Mesothelial cell of epicardium (in vitro differentiated cells): ENCODE data around the gene SMPD3. TPM values are rescaled to one million over a fixed set of nuclear protein-coding genes. Genes with fewer than 3 reads are reported as not detected.

Source experiments
- DNase-seq, 2 experiments: peaks; one replicate each; pipeline ENCODE4 v3.0.0; 2021; ENCODE audit warnings: low spot score in 2 of 2; ENCODE audit not compliant: unreplicated experiment in 2 of 2
- H3K27ac Mint-ChIP-seq: 2 replicates; pipeline ENCODE4 v1.8.0; 2021; ENCODE audit warnings: mixed read lengths
- H3K27me3 Mint-ChIP-seq: 2 replicates; pipeline ENCODE4 v1.8.0; 2021; ENCODE audit warnings: low read depth, mixed read lengths
- H3K36me3 Mint-ChIP-seq: 2 replicates; pipeline ENCODE4 v1.8.0; 2021; ENCODE audit warnings: mixed read lengths
- H3K4me1 Mint-ChIP-seq: 2 replicates; pipeline ENCODE4 v1.8.0; 2021; ENCODE audit warnings: mixed read lengths
- H3K4me3 Mint-ChIP-seq: 2 replicates; pipeline ENCODE4 v1.8.0; 2021; ENCODE audit warnings: mild to moderate bottlenecking, moderate library complexity, mixed read lengths
- H3K9me3 Mint-ChIP-seq: 2 replicates; pipeline ENCODE4 v1.8.0; 2021; ENCODE audit warnings: mixed read lengths
- total RNA-seq: library from RNA; stranded (reverse); gene quantifications from 3 replicates; pipeline ENCODE4 v1.2.1, GENCODE V29; 2021
- TF ChIP-seq, protein P1 (sequence below): fragments of 200-600 bp; sonication (generic); IDR thresholded peaks from one replicate; pipeline ENCODE4 v1.5.0; 2021; ENCODE audit warnings: antibody characterized with exemption; ENCODE audit not compliant: unreplicated experiment

Gene SMPD3
- total RNA-seq, 1 donor from 2014 or later = 0.20 TPM

- DNase-seq = no peak
- TF ChIP-seq, protein P1, sequence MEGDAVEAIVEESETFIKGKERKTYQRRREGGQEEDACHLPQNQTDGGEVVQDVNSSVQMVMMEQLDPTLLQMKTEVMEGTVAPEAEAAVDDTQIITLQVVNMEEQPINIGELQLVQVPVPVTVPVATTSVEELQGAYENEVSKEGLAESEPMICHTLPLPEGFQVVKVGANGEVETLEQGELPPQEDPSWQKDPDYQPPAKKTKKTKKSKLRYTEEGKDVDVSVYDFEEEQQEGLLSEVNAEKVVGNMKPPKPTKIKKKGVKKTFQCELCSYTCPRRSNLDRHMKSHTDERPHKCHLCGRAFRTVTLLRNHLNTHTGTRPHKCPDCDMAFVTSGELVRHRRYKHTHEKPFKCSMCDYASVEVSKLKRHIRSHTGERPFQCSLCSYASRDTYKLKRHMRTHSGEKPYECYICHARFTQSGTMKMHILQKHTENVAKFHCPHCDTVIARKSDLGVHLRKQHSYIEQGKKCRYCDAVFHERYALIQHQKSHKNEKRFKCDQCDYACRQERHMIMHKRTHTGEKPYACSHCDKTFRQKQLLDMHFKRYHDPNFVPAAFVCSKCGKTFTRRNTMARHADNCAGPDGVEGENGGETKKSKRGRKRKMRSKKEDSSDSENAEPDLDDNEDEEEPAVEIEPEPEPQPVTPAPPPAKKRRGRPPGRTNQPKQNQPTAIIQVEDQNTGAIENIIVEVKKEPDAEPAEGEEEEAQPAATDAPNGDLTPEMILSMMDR = no peak
- no peaks in the 10 kb centered on the region for H3K9me3 Mint-ChIP-seq
- no peaks in the 10 kb centered on the region for H3K27me3 Mint-ChIP-seq
- no peak overlapping the region for H3K4me3 Mint-ChIP-seq
- peaks cover 9% of the 10 kb centered on the region for H3K4me1 Mint-ChIP-seq
- H3K27ac Mint-ChIP-seq = no peak overlapping the region
- no peaks in the 10 kb centered on the region for H3K36me3 Mint-ChIP-seq
Observed at GRCh38 chr16:68380348-68380670, 68.0 kb downstream of the SMPD3 start.

DNA sequence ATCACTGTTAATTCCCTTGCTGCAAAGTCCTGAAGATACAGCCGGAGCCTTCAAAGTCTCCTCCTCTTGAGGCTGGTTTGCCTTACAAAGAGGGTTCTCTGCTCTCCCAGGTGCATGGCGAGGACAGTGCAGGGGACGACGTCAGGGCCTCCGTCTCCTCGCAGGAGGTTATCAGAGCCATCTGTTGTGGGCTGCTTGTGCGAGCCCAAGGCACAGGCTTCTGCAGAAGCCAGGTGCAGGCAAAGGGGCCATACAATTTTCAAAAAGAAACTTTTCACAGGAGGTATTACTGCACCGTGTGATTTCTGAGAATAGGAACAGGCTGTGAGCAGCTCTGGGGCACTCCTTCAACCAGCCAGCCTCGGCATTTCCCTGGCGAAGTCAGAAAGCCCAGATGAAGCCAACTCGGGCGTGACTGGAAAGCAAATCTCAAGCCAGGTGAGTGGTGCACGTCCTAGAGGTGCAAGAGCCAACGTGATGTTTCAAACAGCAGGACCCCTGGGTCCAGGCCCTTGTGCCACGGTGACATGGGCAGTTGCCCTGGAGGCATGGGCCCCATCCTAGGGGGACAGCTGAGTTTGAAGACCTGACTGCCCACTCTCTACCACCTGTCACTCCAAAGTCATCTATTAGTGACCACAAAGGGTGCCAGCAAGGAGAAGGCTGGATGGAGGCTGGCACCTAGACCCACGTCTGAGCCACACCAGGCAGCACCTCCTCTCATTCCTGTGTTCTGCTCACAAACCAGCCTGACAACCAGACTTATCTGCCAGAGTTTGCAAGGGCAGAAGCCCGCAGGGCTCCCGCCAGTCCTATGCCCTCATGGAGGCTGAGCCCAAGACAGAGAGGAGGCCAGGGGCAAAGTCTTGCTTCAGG is 68.6 kb downstream of the SMPD3 start:
- Mint-ChIP-seq H3K9me3 (no peaks in the 10 kb centered on the region), H3K27ac (no peak overlapping the region), H3K4me1 (peaks cover 9% of the 10 kb centered on the region), H3K36me3 (no peaks in the 10 kb centered on the region), H3K27me3 (no peaks in the 10 kb centered on the region), H3K4me3 (no peak overlapping the region)
- DNase-seq = no peak
- TF ChIP-seq, protein P1 = no peak

- peaks cover 11% of the 10 kb centered on the region for H3K4me1 Mint-ChIP-seq
- H3K4me3 Mint-ChIP-seq = no peak overlapping the region
- H3K27ac Mint-ChIP-seq = no peak overlapping the region
- TF ChIP-seq, protein P1 = no peak
- peaks cover 2% of the 10 kb centered on the region for H3K27me3 Mint-ChIP-seq
- no peak for DNase-seq
- H3K36me3 Mint-ChIP-seq = no peaks in the 10 kb centered on the region
- no peaks in the 10 kb centered on the region for H3K9me3 Mint-ChIP-seq
Observed at GRCh38 chr16:68378436-68379415, 69.6 kb downstream of the SMPD3 start.

DNA sequence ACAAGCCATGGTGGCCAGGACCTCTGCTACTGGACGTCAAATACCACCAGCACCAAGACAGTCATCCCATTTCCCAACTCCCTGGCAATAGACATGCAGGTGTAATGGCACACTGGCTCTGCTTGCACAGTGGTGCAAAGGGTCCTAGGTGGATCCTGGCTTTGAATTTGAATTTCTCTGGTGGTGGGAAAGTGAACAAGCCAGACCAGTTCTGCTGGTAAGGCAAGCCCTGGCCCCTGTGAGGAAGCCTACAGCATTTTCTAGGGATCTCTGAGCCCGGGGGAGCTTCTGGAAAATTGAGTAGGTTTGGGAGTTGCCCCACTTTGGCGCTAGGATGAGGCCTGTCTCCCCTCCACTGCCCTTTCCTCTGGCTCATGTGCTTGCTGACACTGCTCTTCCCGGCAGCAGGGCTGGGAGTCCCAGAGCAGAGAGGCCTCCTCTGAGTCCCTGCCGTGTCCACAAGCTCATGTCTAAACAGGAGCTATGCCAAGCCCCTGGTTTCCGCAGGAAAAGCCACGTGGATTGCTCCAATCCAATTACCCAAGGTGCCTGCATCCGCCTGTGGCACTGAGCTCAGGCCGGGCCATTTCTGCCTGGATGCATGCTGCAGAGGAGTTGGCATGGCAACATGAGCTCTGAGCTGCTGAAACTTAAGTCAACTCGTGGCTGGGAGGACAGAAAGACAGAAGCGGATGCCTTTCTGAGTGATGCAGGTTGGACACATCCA is 70.5 kb downstream of the SMPD3 start:
- no peaks in the 10 kb centered on the region for H3K9me3 Mint-ChIP-seq
- no peak for DNase-seq
- no peak overlapping the region for H3K27ac Mint-ChIP-seq
- H3K4me1 Mint-ChIP-seq = peaks cover 11% of the 10 kb centered on the region
- no peaks in the 10 kb centered on the region for H3K36me3 Mint-ChIP-seq
- peaks cover 2% of the 10 kb centered on the region for H3K27me3 Mint-ChIP-seq
- TF ChIP-seq, protein P1 = no peak
- H3K4me3 Mint-ChIP-seq = no peak overlapping the region

- H3K27ac Mint-ChIP-seq = no peak overlapping the region
- H3K27me3 Mint-ChIP-seq = peaks cover 2% of the 10 kb centered on the region
- no peak overlapping the region for H3K4me3 Mint-ChIP-seq
- TF ChIP-seq, protein P1 = no peak
- H3K36me3 Mint-ChIP-seq = no peaks in the 10 kb centered on the region
- H3K4me1 Mint-ChIP-seq = peaks cover 11% of the 10 kb centered on the region
- no peak for DNase-seq
- H3K9me3 Mint-ChIP-seq = no peaks in the 10 kb centered on the region
Observed at GRCh38 chr16:68377221-68377620, 71.1 kb downstream of the SMPD3 start.
